K562 (cell line): Measurements from ENCODE around the gene DNAH3. TPM values are rescaled to one million over a fixed set of nuclear protein-coding genes. Genes with fewer than 3 reads are reported as not detected.

ENCODE experiments used
- BDP1 ChIP-seq: IDR thresholded peaks from 3 replicates; pipeline ENCODE4 v1.6.1; 2011; ENCODE audit not compliant: insufficient read length, insufficient read depth
- BRD9 ChIP-seq: fragments of 450-650 bp; IDR thresholded peaks from 2 replicates; pipeline ENCODE4 v1.6.1; 2018; ENCODE audit warnings: low read depth; ENCODE audit not compliant: partially characterized antibody
- COPS2 ChIP-seq: fragments of 450-650 bp; conservative IDR thresholded peaks from 2 replicates; pipeline ENCODE4 v1.6.1; 2016; ENCODE audit warnings: mild to moderate bottlenecking, moderate library complexity
- DDX20 ChIP-seq: fragments of 450-650 bp; IDR thresholded peaks from 2 replicates; pipeline ENCODE4 v1.6.1; 2016; ENCODE audit warnings: missing genetic modification characterization, low read depth, mild to moderate bottlenecking, missing compliant biosample characterization, moderate library complexity
- E2F3 ChIP-seq: fragments of 250-450 bp; sonication (Bioruptor Pico); IDR thresholded peaks from 2 replicates; pipeline ENCODE4 v1.4.0; 2020; ENCODE audit warnings: mild to moderate bottlenecking
- HLTF ChIP-seq: fragments of 450-650 bp; IDR thresholded peaks from 2 replicates; pipeline ENCODE4 v1.6.1; 2016
- LEF1 ChIP-seq: fragments of 450-650 bp; IDR thresholded peaks from 2 replicates; pipeline ENCODE4 v1.6.1; 2016; ENCODE audit warnings: mild to moderate bottlenecking
- MCM7 ChIP-seq, 2 experiments: fragments of 450-650 bp; IDR thresholded peaks; 2 replicates each; pipeline ENCODE4 v1.6.1; 2016 to 2018
- NONO ChIP-seq, 2 experiments: fragments of 200-400 bp in 1 of 2; fragments of 450-650 bp in 1 of 2; formaldehyde crosslinking in 1 of 2; IDR thresholded peaks; 2 replicates each; pipeline ENCODE4 v1.6.1; 2017; ENCODE audit warnings: low read depth in 2 of 2, mild to moderate bottlenecking in 2 of 2, moderate library complexity in 2 of 2, low read length in 1 of 2
- RBM15 ChIP-seq: fragments of 200-400 bp; formaldehyde crosslinking; IDR thresholded peaks from 2 replicates; pipeline ENCODE4 v1.6.1; 2018; ENCODE audit warnings: mild to moderate bottlenecking, low read length, moderate library complexity; ENCODE audit not compliant: insufficient read depth
- SAP30 ChIP-seq: fragments of 200-600 bp; sonication (generic); IDR thresholded peaks from 2 replicates; pipeline ENCODE4 v1.6.1; 2012; ENCODE audit warnings: borderline replicate concordance, low read depth, mild to moderate bottlenecking, moderate library complexity, low read length, control low read depth, inconsistent platforms; ENCODE audit not compliant: insufficient read depth, poor library complexity, severe bottlenecking
- SMAD3 ChIP-seq: fragments of 450-650 bp; formaldehyde crosslinking; conservative IDR thresholded peaks from 2 replicates; pipeline ENCODE4 v1.4.0; 2020; ENCODE audit warnings: mild to moderate bottlenecking
- TAF1 ChIP-seq: IDR thresholded peaks from 2 replicates; pipeline ENCODE4 v1.6.1; 2011; ENCODE audit warnings: mild to moderate bottlenecking, low read length, moderate library complexity; ENCODE audit not compliant: insufficient read depth, control insufficient read depth, severe bottlenecking; ENCODE audit errors: extremely low read depth
- TBP ChIP-seq: optimal IDR thresholded peaks from 2 replicates; pipeline ENCODE3; 2011; ENCODE audit warnings: low read depth, low read length, improper control_type of control experiment
- WHSC1 ChIP-seq: IDR thresholded peaks from one replicate; pipeline ENCODE4 v1.6.1; 2012; ENCODE audit warnings: low read length, control low read depth, inconsistent platforms
- ZBTB1 ChIP-seq: sonication (generic); formaldehyde crosslinking; IDR thresholded peaks from 2 replicates; pipeline ENCODE4 v1.8.1; 2023; ENCODE audit warnings: missing genetic modification reagents, low read depth, mild to moderate bottlenecking, borderline replicate concordance
- ZNF24 ChIP-seq: fragments of 450-650 bp; IDR thresholded peaks from 2 replicates; pipeline ENCODE4 v1.6.1; 2016
- ZNF316 ChIP-seq: fragments of 450-650 bp; IDR thresholded peaks from 2 replicates; pipeline ENCODE4 v1.6.1; 2016
- ZNF778 ChIP-seq: fragments of 450-650 bp; formaldehyde crosslinking; IDR thresholded peaks from 2 replicates; pipeline ENCODE4 v1.4.0; 2020; ENCODE audit warnings: mild to moderate bottlenecking, moderate library complexity
- polyA plus RNA-seq, 8 experiments: library from polyadenylated mRNA; depleted of rRNA in 4 of 8; stranded (reverse) in 5 of 8; unstranded in 3 of 8; fragments of >200 nt; fragmentation: Nextera tagmentation in 2 of 8; fragmentation: Illumina TruSeq in 1 of 8; extraction: Ambion mirVana in 2 of 8; extraction: Trizol in 1 of 8; gene quantifications; 2 replicates each; pipeline versions ENCODE4 v1.2.1 to v1.2.3, GENCODE V29; 2011 to 2014; ENCODE audit warnings: inconsistent platforms in 1 of 8, missing spikeins in 1 of 8
- total RNA-seq, 7 experiments: library from RNA; depleted of rRNA in 6 of 7; stranded (reverse); fragments of >200 nt in 6 of 7; fragmentation: Illumina TruSeq in 2 of 7; extraction: Trizol in 2 of 7; gene quantifications; 2 replicates each; pipeline versions ENCODE4 v1.2.1 to v1.2.3, GENCODE V29; 2011 to 2021; ENCODE audit warnings: low replicate concordance in 1 of 7
- TF ChIP-seq, protein P1 (sequence below), 2 experiments: IDR thresholded peaks; 2 replicates each; pipeline ENCODE4 v1.6.1; 2011; ENCODE audit warnings: borderline replicate concordance in 1 of 2, control low read depth in 1 of 2, low read depth in 1 of 2, low read length in 1 of 2, mild to moderate bottlenecking in 1 of 2, mixed read lengths in 1 of 2, moderate library complexity in 1 of 2; ENCODE audit not compliant: insufficient read depth in 1 of 2, insufficient read length in 1 of 2, poor library complexity in 1 of 2, severe bottlenecking in 1 of 2; ENCODE audit errors: extremely low read depth in 1 of 2
- TF ChIP-seq, protein P2 (sequence below), 2 experiments: fragments of 450-650 bp in 1 of 2; sonication (generic) in 1 of 2; formaldehyde crosslinking in 1 of 2; IDR thresholded peaks in 1 of 2; conservative IDR thresholded peaks in 1 of 2; 2 replicates each; pipeline versions ENCODE4 v1.6.1 to v1.8.1; 2016 to 2023; ENCODE audit warnings: mild to moderate bottlenecking in 2 of 2, moderate library complexity in 2 of 2, inconsistent platforms in 1 of 2, missing genetic modification reagents in 1 of 2
- TF ChIP-seq, protein P3 (sequence below): fragments of 450-650 bp; IDR thresholded peaks from 2 replicates; pipeline ENCODE4 v1.6.1; 2016; ENCODE audit warnings: mild to moderate bottlenecking
- TF ChIP-seq, protein P4 (sequence below): fragments of 450-650 bp; IDR thresholded peaks from 2 replicates; pipeline ENCODE4 v1.6.1; 2016; ENCODE audit warnings: low read depth, mild to moderate bottlenecking, moderate library complexity

Gene DNAH3
- total and polyA plus RNA-seq, 9 of the 15 experiments (the other 6 are each of a cell fraction or from before 2014, with no cell fraction given), result 0.32 to 0.84 (median 0.44) TPM

DNA sequence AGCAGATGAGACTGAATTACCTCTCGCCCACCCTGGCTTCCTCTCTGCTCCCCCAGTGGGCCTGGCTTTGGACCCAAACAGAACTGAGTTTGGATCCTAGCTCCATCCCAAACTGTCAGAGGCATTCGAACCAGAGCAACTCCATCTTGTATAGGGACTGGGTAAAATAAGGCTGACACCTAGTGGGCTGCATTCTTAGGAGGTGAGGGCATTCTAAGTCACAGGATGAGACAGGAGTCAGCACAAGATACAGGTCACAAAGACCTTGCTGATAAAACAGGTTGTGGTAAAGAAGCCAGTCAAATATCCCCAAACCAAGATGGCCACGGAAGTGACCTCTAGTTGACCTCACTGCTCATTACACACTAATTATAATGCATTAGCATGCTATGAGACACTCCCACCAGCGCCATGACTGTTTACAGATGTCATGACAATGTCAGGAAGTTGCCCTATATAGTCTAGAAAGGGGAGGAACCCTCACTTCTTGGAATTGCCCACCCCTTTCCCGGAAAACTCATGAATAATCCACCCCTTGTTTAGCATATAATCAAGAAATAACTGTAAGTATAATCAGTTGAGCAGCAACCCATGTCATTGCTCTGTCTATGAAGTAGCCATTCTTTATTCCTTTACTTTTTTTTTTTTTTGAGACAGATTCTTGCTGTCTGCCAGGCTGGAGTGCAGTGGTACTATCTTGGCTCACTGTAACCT lies 205.6 kb downstream of the DNAH3 start (continued):
- TF ChIP-seq BRD9 (peak; percentile 38), ZNF24 (no peak), COPS2 (no peak), BDP1 (no peak), ZBTB1 (CRISPR knock-in tag) (no peak), HLTF (no peak), NONO (IDR thresholded peaks at IDR 0.05; ENCODE audit: low read depth in 2 of 2, low read length in 1 of 2) (no peak), LEF1 (no peak), ZNF778 (CRISPR knock-in tag) (0 out of 2 replicates have a peak, but pooled peaks have one; percentile 64), TBP (no peak), SMAD3 (peak; percentile 100), TAF1 (no peak), SAP30 (no peak), RBM15 (no peak), WHSC1 (no peak), ZNF316 (no peak), MCM7 (IDR thresholded peaks at IDR 0.05) (no peak), DDX20 (tag) (peak; percentile 100), E2F3 (CRISPR knock-in tag) (peak; percentile 100)
- TF ChIP-seq, protein P1, sequence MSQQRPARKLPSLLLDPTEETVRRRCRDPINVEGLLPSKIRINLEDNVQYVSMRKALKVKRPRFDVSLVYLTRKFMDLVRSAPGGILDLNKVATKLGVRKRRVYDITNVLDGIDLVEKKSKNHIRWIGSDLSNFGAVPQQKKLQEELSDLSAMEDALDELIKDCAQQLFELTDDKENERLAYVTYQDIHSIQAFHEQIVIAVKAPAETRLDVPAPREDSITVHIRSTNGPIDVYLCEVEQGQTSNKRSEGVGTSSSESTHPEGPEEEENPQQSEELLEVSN (IDR thresholded peaks at IDR 0.05; ENCODE audit: borderline replicate concordance in 1 of 2, extremely low read depth in 1 of 2, insufficient read depth in 1 of 2, insufficient read length in 1 of 2, low read depth in 1 of 2, low read length in 1 of 2, poor library complexity in 1 of 2, severe bottlenecking in 1 of 2), result no peak
- TF ChIP-seq, protein P2, sequence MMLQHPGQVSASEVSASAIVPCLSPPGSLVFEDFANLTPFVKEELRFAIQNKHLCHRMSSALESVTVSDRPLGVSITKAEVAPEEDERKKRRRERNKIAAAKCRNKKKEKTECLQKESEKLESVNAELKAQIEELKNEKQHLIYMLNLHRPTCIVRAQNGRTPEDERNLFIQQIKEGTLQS (IDR thresholded peaks at IDR 0.05), result peak; percentile 47; the same call in 1 of the 2 replicates
- TF ChIP-seq, protein P2 (CRISPR knock-in tag; conservative IDR thresholded peaks at IDR 0.05), result no peak; the same call in none of the 2 replicates
- TF ChIP-seq, protein P3, sequence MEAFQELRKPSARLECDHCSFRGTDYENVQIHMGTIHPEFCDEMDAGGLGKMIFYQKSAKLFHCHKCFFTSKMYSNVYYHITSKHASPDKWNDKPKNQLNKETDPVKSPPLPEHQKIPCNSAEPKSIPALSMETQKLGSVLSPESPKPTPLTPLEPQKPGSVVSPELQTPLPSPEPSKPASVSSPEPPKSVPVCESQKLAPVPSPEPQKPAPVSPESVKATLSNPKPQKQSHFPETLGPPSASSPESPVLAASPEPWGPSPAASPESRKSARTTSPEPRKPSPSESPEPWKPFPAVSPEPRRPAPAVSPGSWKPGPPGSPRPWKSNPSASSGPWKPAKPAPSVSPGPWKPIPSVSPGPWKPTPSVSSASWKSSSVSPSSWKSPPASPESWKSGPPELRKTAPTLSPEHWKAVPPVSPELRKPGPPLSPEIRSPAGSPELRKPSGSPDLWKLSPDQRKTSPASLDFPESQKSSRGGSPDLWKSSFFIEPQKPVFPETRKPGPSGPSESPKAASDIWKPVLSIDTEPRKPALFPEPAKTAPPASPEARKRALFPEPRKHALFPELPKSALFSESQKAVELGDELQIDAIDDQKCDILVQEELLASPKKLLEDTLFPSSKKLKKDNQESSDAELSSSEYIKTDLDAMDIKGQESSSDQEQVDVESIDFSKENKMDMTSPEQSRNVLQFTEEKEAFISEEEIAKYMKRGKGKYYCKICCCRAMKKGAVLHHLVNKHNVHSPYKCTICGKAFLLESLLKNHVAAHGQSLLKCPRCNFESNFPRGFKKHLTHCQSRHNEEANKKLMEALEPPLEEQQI, result no peak
- TF ChIP-seq, protein P4, sequence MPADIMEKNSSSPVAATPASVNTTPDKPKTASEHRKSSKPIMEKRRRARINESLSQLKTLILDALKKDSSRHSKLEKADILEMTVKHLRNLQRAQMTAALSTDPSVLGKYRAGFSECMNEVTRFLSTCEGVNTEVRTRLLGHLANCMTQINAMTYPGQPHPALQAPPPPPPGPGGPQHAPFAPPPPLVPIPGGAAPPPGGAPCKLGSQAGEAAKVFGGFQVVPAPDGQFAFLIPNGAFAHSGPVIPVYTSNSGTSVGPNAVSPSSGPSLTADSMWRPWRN, result no peak
